PC-3 (cell line): ENCODE data around the gene STX11.

Experiments used
- CTCF ChIP-seq: fragments of 300-600 bp; sonication (generic); conservative IDR thresholded peaks from 2 replicates; pipeline ENCODE4 v1.5.1; 2017; ENCODE audit warnings: antibody characterized with exemption, low read depth, mild to moderate bottlenecking, low read length
- EZH2 ChIP-seq: fragments of 300-600 bp; sonication (generic); IDR thresholded peaks from one replicate; pipeline ENCODE4 v1.6.1; 2017; ENCODE audit warnings: antibody characterized with exemption, mild to moderate bottlenecking, low read length; ENCODE audit not compliant: unreplicated experiment

GRCh38 chr6:144153971-144154370, 3.7 kb downstream of the STX11 start:
- TF ChIP-seq EZH2 (no peak), CTCF (no peak)
